HuH-7 (cell line): ENCODE measurements around the gene MARK2.

ENCODE experiments used
- DNase-seq: peaks from one replicate; pipeline ENCODE4 v3.0.0; 2011; ENCODE audit warnings: low spot score

MARK2 gene

GRCh38 chr11:63882555-63883242, 43.8 kb downstream of the MARK2 start:
- no peak for DNase-seq

DNA sequence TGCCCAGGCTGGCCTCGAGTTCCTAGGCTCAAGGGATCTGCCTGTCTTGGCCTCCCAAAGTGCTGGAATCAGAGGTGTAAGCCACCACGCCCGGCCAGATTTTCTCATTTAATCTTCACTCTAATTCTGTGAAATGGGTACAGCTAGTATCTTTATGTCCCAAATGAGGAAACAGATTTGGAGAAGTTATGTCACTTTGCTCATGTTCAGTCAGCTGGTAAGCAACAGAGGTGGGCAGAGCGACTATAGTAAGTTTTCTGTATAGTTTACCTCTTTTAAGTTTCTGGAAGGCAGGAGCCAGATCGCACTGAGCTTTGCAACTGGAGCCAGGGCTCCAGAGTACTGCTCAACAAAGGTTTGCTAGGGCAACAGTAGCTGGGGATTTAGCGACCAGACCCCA, 44.9 kb downstream of the MARK2 start:
- DNase-seq = no peak

GRCh38 chr11:63884196-63884932, 45.5 kb downstream of the MARK2 start:
- DNase-seq = no peak

GRCh38 chr11:63887386-63887999, 48.6 kb downstream of the MARK2 start:
- DNase-seq = no peak

GRCh38 chr11:63888170-63889086, 49.5 kb downstream of the MARK2 start:
- peak; percentile 53 for DNase-seq

- no peak for DNase-seq
These were observed 50.4 kb downstream of the MARK2 start for GRCh38 chr11:63889344-63889743.

- DNase-seq = no peak
These were observed 51.5 kb downstream of the MARK2 start for GRCh38 chr11:63890368-63890767.

DNA sequence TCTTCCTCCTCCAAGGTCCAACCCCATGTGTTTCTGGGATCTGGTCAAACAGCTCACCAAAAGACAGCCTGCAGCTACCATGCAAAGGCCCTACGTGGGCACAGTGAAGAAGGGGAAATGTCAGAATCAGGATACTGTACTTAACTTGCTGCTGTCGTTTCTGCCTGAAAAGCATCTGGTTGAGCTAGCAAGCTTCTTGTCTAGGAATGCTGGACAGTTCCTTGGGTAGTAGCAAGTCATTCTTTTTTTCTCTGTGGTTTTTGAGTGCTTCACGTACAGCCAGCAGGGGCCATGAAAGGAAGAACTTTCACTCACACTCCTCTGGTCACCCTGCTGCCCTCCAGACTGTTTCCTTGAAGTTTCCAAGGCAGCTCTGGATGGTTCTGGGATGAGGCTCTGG, 53.3 kb downstream of the MARK2 start:
- DNase-seq = no peak

DNA sequence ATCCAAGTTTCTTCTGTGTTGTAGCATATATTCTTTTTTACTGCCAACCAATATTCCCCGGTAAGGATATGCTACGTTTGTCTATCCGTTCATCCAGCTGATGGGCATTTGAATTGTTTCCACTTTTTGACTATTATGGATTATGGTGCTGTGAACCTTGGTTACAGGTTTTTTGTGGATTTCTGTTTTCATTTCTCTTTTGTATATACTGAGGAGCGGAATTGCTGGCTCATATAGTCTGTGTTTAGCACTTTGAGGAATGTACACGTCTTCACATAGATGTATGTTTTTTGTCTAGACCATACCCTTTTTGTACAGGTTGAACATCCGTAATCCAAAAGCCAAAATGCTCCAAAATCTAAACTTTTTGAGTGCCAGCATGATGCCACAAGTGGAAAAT, 54.4 kb downstream of the MARK2 start:
- DNase-seq = no peak

- no peak for DNase-seq
These were observed 57.2 kb downstream of the MARK2 start for GRCh38 chr11:63896071-63896470.

GRCh38 chr11:63897459-63898146, 58.7 kb downstream of the MARK2 start:
- no peak for DNase-seq

DNA sequence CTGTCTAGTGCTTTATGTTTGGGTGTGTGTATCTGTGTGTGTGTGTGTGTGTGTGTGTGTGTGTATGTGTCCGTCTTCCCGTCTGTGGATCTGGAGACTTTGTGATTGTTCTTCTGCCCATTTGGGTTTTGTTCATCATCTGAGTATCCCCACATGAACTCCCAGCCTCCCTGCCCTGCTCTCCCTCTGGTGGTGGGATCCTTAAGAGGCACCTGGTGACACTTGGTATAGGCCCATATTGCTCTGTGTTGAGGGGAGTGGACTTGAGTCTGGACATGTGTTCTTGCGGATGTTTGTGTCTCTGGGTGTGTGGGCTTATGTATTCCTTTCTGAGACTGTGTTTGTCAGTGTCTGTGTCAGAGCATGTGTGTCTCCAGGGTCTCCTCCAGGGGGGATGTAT, 62.8 kb downstream of the MARK2 start:
- DNase-seq = no peak

DNA sequence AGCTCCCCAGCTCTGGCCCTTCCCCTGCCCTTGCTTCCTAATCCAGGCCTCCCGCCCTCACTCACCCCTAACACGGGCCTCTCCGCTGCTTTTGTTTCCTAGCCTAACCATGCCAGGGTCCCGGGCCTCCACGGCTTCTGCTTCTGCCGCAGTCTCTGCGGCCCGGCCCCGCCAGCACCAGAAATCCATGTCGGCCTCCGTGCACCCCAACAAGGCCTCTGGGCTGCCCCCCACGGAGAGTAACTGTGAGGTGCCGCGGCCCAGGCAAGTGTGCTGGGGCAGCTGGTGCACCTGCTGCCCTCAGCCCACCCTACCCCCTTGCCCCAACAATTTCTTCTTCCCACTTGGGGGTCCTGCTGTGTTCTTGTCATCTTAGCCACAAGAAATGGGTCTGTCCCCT, 65.0 kb downstream of the MARK2 start:
- DNase-seq = no peak

DNA sequence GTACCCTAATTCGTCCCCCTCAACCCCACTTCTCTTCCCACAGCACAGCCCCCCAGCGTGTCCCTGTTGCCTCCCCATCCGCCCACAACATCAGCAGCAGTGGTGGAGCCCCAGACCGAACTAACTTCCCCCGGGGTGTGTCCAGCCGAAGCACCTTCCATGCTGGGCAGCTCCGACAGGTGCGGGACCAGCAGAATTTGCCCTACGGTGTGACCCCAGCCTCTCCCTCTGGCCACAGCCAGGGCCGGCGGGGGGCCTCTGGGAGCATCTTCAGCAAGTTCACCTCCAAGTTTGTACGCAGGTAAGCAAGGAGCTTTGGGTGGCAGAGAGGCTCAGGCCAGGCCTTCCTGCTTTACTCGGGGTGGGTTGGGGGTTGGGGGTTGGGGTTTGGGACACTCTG, 65.8 kb downstream of the MARK2 start:
- no peak for DNase-seq

DNA sequence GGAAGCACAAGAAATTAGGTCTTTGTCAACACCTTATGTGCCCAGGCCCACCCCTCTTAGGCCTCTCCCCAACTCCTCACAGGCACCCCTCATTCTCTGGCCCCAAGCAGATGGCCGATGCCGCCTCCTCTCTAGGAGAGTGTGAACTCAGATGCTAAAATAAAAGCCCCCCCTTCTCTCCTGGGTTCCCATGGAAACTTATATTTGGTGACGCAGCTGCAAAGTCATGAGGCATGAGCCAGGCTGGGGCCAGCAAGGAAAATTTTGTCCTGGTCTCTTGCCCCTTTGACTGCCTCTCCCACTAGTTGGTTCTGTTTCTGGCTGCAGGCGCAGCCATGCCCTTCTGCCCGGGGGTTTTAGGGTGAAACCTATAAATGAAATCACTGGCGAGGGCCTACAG, 66.3 kb downstream of the MARK2 start:
- DNase-seq = no peak

DNA sequence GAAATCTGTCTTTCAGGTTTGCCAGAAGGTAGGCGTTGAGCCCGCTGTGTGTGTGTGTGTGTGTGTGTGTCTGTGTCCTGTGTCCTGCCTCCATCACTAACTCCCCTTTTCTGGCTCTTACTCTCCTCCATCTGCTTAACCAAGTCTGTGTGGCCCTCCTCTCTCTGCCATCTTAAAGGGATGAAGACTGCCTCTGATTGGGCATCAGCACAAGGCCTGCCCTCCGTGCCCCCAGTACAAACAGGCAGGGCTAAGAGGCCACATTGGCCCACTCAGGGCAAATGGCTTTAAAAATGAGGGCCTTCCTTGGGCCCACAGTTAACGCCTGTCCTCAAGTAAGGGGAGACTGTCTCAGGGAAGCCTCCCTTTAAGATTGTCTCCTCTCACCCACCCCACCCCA, 67.2 kb downstream of the MARK2 start:
- no peak for DNase-seq

- peak; percentile 54 for DNase-seq
These were observed 67.7 kb downstream of the MARK2 start for GRCh38 chr11:63906585-63906984.

- DNase-seq = no peak
These were observed 68.2 kb downstream of the MARK2 start for GRCh38 chr11:63907063-63907462.

- DNase-seq = no peak
These were observed 69.1 kb downstream of the MARK2 start for GRCh38 chr11:63907808-63908530.

GRCh38 chr11:63908631-63909401, 69.9 kb downstream of the MARK2 start:
- DNase-seq = no peak
